SU-DHL-6 (cell line): Measurements from ENCODE around the gene CHCHD10.

ENCODE experiments used
- EZH2phosphoT487 ChIP-seq: fragments of 200-600 bp; sonication (generic), shearing (Covaris generic); conservative IDR thresholded peaks from 2 replicates; pipeline ENCODE4 v1.6.1; 2018; ENCODE audit warnings: mild to moderate bottlenecking, antibody characterized with exemption, low read length, moderate library complexity, mixed read lengths
- TF ChIP-seq, protein P1 (sequence below): fragments of 200-600 bp; sonication (generic); IDR thresholded peaks from one replicate; pipeline ENCODE4 v1.5.1; 2017; ENCODE audit warnings: antibody characterized with exemption, mild to moderate bottlenecking, low read length, moderate library complexity; ENCODE audit not compliant: insufficient read depth, poor library complexity, severe bottlenecking

DNA sequence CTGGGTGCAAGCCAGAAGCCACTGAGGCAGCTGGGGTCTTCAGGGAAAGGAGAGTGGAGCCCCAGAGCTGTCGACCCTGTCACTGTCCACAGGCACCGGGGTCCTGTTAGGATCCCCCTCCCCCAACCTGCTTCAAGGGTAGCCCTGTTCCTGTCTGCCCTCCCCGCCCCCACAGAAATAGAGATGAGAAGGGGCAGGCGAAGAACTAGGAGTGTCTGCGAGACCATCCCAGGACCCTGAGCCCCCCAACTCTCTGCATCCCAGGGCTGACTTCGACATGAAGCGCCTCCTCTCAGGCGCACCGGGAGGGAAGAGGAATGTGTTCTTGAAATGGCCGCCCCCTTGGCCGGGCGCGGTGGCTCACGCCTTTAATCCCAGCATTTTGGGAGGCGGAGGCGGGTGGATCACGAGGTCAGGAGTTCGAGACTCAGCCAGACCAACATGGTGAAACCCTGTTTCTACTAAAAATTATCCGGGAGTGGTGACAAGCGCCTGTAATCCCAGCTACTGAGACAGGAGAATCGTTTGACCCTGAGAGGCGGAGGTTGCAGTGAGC is 16.3 kb downstream of the CHCHD10 start:
- TF ChIP-seq, protein P1, sequence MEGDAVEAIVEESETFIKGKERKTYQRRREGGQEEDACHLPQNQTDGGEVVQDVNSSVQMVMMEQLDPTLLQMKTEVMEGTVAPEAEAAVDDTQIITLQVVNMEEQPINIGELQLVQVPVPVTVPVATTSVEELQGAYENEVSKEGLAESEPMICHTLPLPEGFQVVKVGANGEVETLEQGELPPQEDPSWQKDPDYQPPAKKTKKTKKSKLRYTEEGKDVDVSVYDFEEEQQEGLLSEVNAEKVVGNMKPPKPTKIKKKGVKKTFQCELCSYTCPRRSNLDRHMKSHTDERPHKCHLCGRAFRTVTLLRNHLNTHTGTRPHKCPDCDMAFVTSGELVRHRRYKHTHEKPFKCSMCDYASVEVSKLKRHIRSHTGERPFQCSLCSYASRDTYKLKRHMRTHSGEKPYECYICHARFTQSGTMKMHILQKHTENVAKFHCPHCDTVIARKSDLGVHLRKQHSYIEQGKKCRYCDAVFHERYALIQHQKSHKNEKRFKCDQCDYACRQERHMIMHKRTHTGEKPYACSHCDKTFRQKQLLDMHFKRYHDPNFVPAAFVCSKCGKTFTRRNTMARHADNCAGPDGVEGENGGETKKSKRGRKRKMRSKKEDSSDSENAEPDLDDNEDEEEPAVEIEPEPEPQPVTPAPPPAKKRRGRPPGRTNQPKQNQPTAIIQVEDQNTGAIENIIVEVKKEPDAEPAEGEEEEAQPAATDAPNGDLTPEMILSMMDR, result no peak
- no peak for TF ChIP-seq EZH2phosphoT487
